Measurements from ENCODE around the gene NBPF1.
"Not testable (repeated sequence)": the region's sequence is repeated elsewhere in the genome, so short reads cannot be mapped to it uniquely, and the experiment has no call there.

Gene NBPF1

GRCh38 chr1:16614361-16615252 is 1.2 kb upstream of the NBPF1 start:
- H3K4me3 ChIP-seq (ENCODE audit: control insufficient read depth, low read depth, low read length) = no peak overlapping the region
- DNase-seq (ENCODE audit: low read depth) = no peak
- TF ChIP-seq CTCF (conservative IDR thresholded peaks at IDR 0.05; ENCODE audit: control insufficient read depth, insufficient read depth, low read depth, low read length) = no peak

- DNase-seq (ENCODE audit: low read depth) = peak; percentile 92
- peak overlapping the region; percentile 78 for H3K4me3 ChIP-seq (ENCODE audit: control insufficient read depth, low read depth, low read length)
- TF ChIP-seq CTCF (conservative IDR thresholded peaks at IDR 0.05; ENCODE audit: control insufficient read depth, insufficient read depth, low read depth, low read length) = no peak
Measured at GRCh38 chr1:16612332-16613172, 812 bp downstream of the NBPF1 start.

- peak overlapping the region; percentile 78 for H3K4me3 ChIP-seq (ENCODE audit: control insufficient read depth, low read depth, low read length)
- not testable (repeated sequence) for DNase-seq (ENCODE audit: low read depth)
Measured at GRCh38 chr1:16611981-16612331, 1.4 kb downstream of the NBPF1 start.

GRCh38 chr1:16611164-16611563 is 2.2 kb downstream of the NBPF1 start:
- DNase-seq (ENCODE audit: low read depth); H3K4me3 ChIP-seq (ENCODE audit: control insufficient read depth, low read depth, low read length): not testable (repeated sequence)

GRCh38 chr1:16610553-16610952 is 2.8 kb downstream of the NBPF1 start:
- not testable (repeated sequence) for H3K4me3 ChIP-seq (ENCODE audit: control insufficient read depth, low read depth, low read length); DNase-seq (ENCODE audit: low read depth)

- not testable (repeated sequence) for H3K4me3 ChIP-seq (ENCODE audit: control insufficient read depth, low read depth, low read length)
Measured at GRCh38 chr1:16609761-16610160, 3.6 kb downstream of the NBPF1 start.

GRCh38 chr1:16608838-16609560 is 4.4 kb downstream of the NBPF1 start:
- H3K4me3 ChIP-seq (ENCODE audit: control insufficient read depth, low read depth, low read length) = no peak overlapping the region
- no peak for DNase-seq (ENCODE audit: low read depth)
- no peak for TF ChIP-seq CTCF (conservative IDR thresholded peaks at IDR 0.05; ENCODE audit: control insufficient read depth, insufficient read depth, low read depth, low read length)

More at GRCh38 chr1:16609761-16610160, 3.6 kb downstream of the NBPF1 start:
- DNase-seq (ENCODE audit: low read depth) = not testable (repeated sequence)

GRCh38 chr1:16607853-16608815 is 5.2 kb downstream of the NBPF1 start:
- not testable (repeated sequence) for H3K4me3 ChIP-seq (ENCODE audit: control insufficient read depth, low read depth, low read length)

More at GRCh38 chr1:16607853-16608815, 5.2 kb downstream of the NBPF1 start:
- not testable (repeated sequence) for DNase-seq (ENCODE audit: low read depth)

Data from fibroblast of mammary gland (primary cell).